Renal pelvis (tissue), 4 donors: ENCODE results near the gene OR51B4. TPM values are rescaled to one million over a fixed set of nuclear protein-coding genes. Genes with fewer than 3 reads are reported as not detected.
"Not testable (repeated sequence)": the region's sequence is repeated elsewhere in the genome, so short reads cannot be mapped to it uniquely, and the experiment has no call there.

ENCODE experiments used
- DNase-seq: peaks from one replicate; pipeline ENCODE4 v3.0.0-alpha.2; 2013
- polyA plus RNA-seq, 3 donors: library from polyadenylated mRNA; unstranded; fragments of 120-200 nt; gene quantifications; one replicate each; pipeline ENCODE4 v1.2.1, GENCODE V29; 2013; ENCODE audit not compliant: insufficient read length in 3 of 3

Gene OR51B4
- polyA plus RNA-seq, 3 donors = 0.09 to 0.24 (median 0.18) TPM

- DNase-seq = not testable (repeated sequence)
These were observed 7.3 kb downstream of the OR51B4 start for GRCh38 chr11:5294342-5294995.

DNA sequence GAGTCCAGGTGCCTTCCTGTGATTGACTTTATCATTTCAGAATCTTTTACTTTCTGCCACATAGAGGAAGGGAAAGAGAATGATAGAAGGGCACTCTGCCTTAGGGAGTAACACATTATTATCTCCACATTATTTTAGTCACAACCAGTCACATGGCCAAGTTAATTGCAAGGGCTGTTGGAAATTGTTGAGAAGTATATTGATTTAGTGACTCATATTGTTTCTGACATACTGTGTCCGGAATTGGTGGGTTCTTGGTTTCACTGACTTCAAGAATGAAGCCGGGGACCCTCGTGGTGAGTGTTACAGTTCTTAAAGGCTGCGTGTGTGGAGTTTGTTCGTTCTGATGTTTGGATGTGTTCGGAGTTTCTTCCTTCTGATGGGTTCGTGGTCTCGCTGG is 8.7 kb downstream of the OR51B4 start:
- no peak for DNase-seq

GRCh38 chr11:5291207-5291838 is 10.4 kb downstream of the OR51B4 start:
- DNase-seq = no peak

DNA sequence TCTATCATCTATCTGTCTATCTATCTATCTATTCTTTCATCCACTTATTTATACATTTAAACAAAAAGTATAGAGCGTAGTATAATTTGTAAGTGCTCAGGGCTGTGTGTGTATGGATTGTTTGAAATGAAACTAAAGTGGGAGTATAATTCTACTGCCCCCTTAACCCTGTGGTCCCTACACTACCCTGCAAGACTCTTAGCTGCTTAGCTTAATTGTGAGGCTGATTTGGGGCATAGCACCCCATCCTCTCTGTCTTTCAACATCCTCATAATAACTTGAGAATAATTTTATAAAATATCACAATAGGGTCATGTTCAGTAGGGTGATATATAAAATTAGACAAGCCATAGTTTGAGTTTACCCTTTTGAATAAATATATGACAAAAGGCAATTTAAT is 11.6 kb downstream of the OR51B4 start:
- DNase-seq = no peak

- DNase-seq = no peak
These were observed 12.1 kb downstream of the OR51B4 start for GRCh38 chr11:5289696-5290095.

DNA sequence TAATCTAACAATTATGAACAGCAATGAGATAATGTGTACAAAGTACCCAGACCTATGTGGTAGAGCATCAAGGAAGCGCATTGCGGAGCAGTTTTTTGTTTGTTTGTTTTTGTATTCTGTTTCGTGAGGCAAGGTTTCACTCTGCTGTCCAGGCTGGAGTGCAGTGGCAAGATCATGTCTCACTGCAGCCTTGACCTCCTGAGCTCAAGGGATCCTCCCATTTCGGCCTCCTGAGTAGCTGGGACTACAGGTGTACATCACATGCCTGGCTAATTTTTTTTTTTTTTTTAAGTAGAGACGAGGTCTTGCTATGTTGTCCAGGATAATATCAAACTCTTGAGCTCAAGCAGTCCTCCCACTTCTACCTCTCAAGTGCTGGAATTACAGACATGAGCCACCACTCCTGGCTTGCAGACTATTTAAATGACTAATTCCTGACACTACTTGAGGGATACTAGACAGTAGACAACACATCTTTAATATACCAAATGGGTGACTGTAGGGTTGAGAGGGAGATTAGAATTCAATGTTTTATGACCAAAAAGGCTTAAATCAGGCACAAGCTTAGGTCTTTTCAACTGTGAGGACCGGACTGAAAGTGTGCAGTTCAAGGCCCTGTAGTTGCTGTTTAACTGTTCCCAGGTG is 12.7 kb downstream of the OR51B4 start:
- DNase-seq = no peak

GRCh38 chr11:5288108-5288905 is 13.4 kb downstream of the OR51B4 start:
- no peak for DNase-seq

GRCh38 chr11:5286901-5287300 is 14.8 kb downstream of the OR51B4 start:
- DNase-seq = no peak

DNA sequence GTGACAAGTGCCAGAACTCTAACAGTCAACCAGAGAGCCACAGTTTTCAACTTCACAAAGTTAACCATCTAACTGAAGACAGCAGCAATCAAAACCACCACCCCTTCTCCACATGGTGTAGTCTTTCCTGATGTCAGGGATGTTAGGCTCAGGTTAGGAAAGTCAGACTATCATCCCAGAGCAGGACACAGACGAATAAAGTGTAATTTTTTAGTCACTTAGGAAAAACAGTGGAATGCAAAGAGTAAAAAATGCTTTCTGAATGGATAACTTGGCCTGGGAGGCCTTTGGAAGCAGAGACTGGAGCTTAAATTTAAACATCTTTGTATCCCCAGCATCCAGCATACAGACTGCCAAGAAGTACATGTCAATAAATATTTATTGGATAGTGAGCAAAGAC is 15.4 kb downstream of the OR51B4 start:
- no peak for DNase-seq

DNA sequence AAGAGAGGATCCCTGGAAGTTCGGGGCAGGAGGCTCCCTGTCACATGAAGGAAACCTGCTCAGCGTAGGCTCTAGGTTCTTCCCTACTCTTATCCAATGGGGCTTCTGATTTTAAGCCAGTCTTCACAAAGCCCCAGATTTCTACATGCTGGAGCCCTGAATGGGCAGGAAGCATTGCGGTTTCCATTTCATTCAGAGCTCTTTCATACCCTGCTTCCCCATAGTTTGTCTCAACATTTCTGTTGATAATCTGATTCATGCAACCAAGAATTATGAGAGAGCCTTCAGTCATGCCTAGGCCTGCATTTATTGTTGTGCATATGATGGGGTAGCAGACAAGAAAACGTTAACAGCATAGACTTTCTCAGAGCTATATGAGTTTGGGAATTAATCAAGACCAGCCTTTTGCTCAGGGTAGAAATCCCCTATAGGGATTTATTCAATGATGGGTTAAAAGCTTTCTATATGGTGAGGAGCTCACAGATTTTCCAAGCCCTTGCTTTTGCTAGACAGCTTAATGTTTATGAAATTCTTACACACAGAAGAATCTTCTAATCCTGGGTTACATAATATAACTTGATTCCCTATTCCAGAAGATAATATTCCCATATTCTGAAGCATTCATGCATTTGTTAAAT is 15.9 kb downstream of the OR51B4 start:
- DNase-seq = no peak

DNA sequence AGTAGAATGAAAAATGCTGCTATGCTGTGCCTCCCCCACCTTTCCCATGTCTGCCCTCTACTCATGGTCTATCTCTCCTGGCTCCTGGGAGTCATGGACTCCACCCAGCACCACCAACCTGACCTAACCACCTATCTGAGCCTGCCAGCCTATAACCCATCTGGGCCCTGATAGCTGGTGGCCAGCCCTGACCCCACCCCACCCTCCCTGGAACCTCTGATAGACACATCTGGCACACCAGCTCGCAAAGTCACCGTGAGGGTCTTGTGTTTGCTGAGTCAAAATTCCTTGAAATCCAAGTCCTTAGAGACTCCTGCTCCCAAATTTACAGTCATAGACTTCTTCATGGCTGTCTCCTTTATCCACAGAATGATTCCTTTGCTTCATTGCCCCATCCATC is 17.1 kb downstream of the OR51B4 start:
- DNase-seq = no peak

DNA sequence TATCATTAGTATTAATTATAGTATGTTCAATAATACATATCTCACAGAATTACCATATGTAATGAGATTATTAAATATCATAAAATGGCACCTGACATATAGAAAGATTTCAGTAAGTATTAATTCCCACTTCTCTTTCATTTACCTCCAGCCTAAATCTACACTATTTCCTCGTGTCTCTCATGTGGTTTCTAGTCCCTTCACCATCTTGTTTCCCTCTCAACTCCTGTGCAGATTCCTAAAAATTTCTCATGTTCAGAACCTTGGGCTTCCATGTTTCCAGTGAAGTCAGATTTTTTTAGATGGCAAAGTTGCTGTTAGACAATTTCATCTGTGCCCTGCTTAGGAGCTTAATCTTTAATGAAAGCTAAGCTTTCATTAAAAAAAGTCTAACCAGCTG is 17.9 kb downstream of the OR51B4 start:
- no peak for DNase-seq

- no peak for DNase-seq
These were observed 18.7 kb downstream of the OR51B4 start for GRCh38 chr11:5283086-5283485.

DNA sequence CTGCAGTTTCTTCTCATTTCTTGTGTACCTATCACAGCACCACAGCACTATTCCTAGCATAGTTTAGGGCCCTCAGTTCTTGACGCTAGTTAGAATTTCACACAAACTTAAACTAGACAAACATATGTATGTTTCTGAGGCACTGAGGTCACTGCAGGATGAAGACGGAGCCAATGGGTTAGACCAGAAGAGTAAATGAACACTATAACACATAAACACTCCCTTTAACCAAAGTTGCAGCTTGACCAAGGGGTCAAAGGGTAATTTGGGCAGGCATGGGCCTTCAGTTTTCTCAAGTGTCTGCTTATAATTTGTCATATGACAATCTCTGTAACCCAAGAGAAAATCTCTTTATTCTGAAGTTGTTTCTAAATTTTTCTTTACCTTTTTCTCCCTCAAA is 19.1 kb downstream of the OR51B4 start:
- no peak for DNase-seq

GRCh38 chr11:5281596-5281995 is 20.1 kb downstream of the OR51B4 start:
- DNase-seq = no peak

GRCh38 chr11:5280582-5281102 is 21.1 kb downstream of the OR51B4 start:
- DNase-seq = no peak

DNA sequence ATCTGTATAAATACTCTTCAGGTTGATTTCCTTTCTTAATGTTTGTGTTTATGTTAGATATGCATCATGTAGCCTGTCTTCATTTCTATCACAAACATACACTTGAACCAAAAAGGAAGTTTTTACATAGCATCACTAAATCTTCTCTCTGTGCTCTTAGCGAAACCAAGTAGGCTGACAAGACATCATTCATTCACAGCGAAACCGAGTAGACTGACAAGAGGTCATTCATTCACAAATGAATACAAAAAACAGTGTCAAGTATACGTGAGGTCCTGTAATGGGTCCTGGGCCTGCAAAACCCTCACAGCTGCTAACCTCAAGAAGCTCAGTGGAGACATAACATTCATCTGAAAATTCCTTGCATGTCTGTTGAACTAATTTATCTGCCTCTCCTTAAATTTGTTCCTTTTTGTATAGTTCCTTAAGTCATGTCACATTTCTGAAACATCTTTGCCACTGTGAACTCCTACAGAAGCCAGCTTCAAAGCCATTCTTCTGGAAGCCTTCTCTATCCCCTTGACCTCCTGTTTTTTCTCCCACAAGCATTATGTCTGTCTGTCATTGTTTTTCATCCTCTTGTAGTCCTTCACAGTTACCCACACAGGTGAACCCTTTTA is 22.2 kb downstream of the OR51B4 start:
- no peak for DNase-seq

DNA sequence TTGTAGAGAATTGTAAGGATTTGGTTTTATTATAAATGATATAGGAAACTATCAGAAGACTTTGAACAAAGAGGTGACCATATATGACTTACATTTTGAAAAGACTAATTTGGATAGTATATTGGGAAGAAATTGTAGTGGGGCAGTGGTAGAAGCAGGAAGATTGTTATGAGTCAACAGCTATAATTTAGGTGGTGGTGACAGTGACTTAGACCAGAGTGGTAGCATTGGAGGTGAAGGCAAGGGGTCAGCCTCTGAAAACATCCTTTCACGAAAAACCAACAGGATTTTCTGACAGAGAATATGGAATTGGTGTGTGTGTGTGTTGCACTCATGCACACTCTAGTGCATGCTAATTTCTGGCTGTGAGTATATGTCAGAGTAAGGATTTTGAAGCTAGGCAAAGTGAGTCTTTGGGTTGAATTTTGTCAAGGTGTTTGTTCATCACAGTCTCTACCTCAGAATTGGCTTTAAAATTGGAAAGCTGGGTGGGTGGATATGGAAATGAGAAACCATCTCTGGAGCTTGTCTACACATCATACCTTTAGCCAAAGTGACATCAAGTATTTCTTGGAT is 23.9 kb downstream of the OR51B4 start:
- DNase-seq = no peak

DNA sequence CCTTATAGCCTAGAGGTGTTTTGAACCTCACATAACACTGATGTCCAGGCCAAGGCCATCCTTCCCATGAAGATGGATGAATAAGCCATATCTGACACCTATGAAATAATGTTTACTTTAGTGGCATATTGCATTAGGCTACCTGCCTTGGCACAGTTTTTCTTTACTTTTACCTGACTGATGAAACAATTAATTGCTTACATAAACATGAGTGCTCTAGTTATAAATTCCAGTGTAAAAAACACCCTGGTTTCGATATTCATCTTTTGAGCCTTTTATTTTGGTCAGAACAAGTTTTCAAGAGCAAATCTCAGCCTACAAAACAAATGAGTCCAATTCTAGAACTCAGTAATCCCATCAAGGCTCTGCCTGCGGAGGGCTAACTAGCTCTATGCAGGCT is 25.0 kb downstream of the OR51B4 start:
- no peak for DNase-seq

- no peak for DNase-seq
These were observed 26.2 kb downstream of the OR51B4 start for GRCh38 chr11:5275369-5276110.
